A549 treated with Hydrocortisone at 1 μM for 4 hours (cell line): ENCODE measurements around the gene ZNF197. TPM values are rescaled to one million over a fixed set of nuclear protein-coding genes. Genes with fewer than 3 reads are reported as not detected.

Experiments used
- total RNA-seq: library from RNA; stranded (reverse); fragments of 200-300 nt; extraction: Qiagen RNA extraction; gene quantifications from 5 replicates; pipeline ENCODE4 v1.2.3, GENCODE V29; 2022

ZNF197 gene
- 1.3 to 2.5 TPM (median 1.8 TPM) in 5 replicates for total RNA-seq

GRCh38 chr3:44624749-44625480 is at the start of gene ZNF197:
ZNF197 (plus strand) TSS chr3:44625036; CDS start chr3:44629155, 4,119 bp downstream.

GRCh38 chr3:44584646-44585501 is 40.0 kb upstream of the ZNF197 start, which contains the start of gene ZNF660:
ZNF660 (plus strand) TSS chr3:44584964; CDS start chr3:44594194, 9,230 bp downstream.

GRCh38 chr3:44648564-44649229 is 23.9 kb downstream of the ZNF197 start, which contains the start of gene ZNF35:
ZNF35 (plus strand) TSS chr3:44648732; CDS start chr3:44651068, 2,336 bp downstream.

Other genes starting within 250 kb of the ZNF197 start
- gene ZNF445, start 147.4 kb upstream of the ZNF197 start, total RNA-seq: 1.9 to 3.4 TPM (median 2.6 TPM) in 5 replicates
- not detected in 5 replicates for gene ZKSCAN7, start 69.8 kb upstream of the ZNF197 start, total RNA-seq
- gene ZNF660, start 40.1 kb upstream of the ZNF197 start, total RNA-seq: not detected in 5 replicates
- gene ZNF35, start 23.7 kb downstream of the ZNF197 start, total RNA-seq: 5.0 to 6.4 TPM (median 5.4 TPM) in 5 replicates
- gene ZNF502, start 87.6 kb downstream of the ZNF197 start, total RNA-seq: 1.5 to 2.3 TPM (median 1.6 TPM) in 5 replicates
- gene ZNF501, start 104.6 kb downstream of the ZNF197 start, total RNA-seq: not detected in 5 replicates
- 10.6 to 18.3 TPM (median 15.3 TPM) in 5 replicates for gene KIAA1143, start 136.6 kb downstream of the ZNF197 start, total RNA-seq
- 7.6 to 12.1 TPM (median 8.6 TPM) in 5 replicates for gene KIF15, start 136.8 kb downstream of the ZNF197 start, total RNA-seq
- gene TMEM42, start 236.9 kb downstream of the ZNF197 start, total RNA-seq: 8.2 to 12.2 TPM (median 11.4 TPM) in 5 replicates
- 0.12 to 0.30 TPM (median 0.16 TPM) in 5 replicates for gene TGM4, start 249.6 kb downstream of the ZNF197 start, total RNA-seq